ENCODE results near the gene SDHAF2.
"Not testable (repeated sequence)": the region's sequence is repeated elsewhere in the genome, so short reads cannot be mapped to it uniquely, and the experiment has no call there.

Gene SDHAF2

DNA sequence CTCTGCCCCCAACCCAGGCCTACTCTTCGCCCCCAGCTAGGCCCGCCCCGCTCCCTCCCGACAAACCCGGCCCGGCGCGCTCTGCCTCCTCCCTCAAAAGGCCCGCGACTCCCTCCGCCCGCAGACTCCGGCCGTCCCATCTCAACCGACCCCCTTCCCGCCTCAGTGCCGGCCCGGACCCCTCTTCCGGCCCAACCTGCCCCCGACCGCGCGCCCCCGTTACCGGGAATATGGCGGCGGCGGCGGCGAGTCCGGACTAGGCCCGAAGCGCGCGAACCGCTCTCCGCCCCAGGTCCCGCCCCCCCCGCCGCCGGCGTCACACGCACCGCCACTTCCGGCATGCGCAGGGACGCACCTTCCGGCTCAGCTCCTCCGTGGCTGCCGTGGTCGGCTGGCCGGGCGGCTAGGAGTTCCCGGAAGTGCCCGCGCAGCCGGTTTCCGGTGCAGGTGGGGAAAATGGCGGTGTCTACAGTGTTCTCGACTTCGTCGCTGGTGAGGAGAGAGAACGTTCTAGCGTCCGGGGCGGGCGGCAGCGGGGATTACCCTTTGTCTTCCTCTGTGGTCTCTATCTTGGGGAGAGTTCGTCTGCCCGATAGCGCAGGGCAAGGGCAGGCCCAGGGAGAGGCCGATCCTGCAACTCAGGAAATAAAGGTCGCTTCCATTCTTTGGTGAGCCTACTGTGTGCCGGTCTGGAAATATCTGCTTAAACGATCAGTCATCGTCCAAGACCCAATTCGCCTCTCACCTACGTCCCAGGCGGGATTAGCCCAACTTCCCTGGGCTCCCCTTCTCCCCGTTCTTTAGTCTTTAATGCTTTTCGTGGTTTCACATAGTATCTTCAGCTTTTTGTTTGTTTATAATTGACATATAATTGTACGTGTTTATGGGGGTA lies at the start of gene SDHAF2, which contains the start of gene CPSF7:
TSS of gene SDHAF2 (plus strand) at position 434 of the 892 bp plus-strand sequence. CDS start at position 457, 23 bp downstream.
TSS of gene CPSF7 (minus strand) at position 285 of the 892 bp plus-strand sequence. CDS start 740 bp downstream, outside the sequence.
- peak within 1 kb of the TSS; percentile 99 for H3K4me3 ChIP-seq (ENCODE audit: low read depth, low read length)
- DNase-seq (ENCODE audit: low read depth, low spot score): peak; percentile 97
- TF ChIP-seq, protein P1, sequence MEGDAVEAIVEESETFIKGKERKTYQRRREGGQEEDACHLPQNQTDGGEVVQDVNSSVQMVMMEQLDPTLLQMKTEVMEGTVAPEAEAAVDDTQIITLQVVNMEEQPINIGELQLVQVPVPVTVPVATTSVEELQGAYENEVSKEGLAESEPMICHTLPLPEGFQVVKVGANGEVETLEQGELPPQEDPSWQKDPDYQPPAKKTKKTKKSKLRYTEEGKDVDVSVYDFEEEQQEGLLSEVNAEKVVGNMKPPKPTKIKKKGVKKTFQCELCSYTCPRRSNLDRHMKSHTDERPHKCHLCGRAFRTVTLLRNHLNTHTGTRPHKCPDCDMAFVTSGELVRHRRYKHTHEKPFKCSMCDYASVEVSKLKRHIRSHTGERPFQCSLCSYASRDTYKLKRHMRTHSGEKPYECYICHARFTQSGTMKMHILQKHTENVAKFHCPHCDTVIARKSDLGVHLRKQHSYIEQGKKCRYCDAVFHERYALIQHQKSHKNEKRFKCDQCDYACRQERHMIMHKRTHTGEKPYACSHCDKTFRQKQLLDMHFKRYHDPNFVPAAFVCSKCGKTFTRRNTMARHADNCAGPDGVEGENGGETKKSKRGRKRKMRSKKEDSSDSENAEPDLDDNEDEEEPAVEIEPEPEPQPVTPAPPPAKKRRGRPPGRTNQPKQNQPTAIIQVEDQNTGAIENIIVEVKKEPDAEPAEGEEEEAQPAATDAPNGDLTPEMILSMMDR (IDR thresholded peaks at IDR 0.05; ENCODE audit: low read depth, low read length): no peak
- in situ Hi-C loops (cut with HindIII; ENCODE audit: low sequenced_read_pairs): no loop called here

GRCh38 chr11:61380884-61381283 lies 49.0 kb upstream of the SDHAF2 start:
- in situ Hi-C loops (cut with HindIII; ENCODE audit: low sequenced_read_pairs): no loop called here
- no peak for DNase-seq (ENCODE audit: low read depth, low spot score)
- TF ChIP-seq, protein P1 (IDR thresholded peaks at IDR 0.05; ENCODE audit: low read depth, low read length): no peak
- H3K4me3 ChIP-seq (ENCODE audit: low read depth, low read length): no peak overlapping the region

- in situ Hi-C loops (cut with HindIII; ENCODE audit: low sequenced_read_pairs); DNase-seq (ENCODE audit: low read depth, low spot score); H3K4me3 ChIP-seq (ENCODE audit: low read depth, low read length): not testable (repeated sequence)
These were observed 46.1 kb upstream of the SDHAF2 start for GRCh38 chr11:61383859-61384258.

- TF ChIP-seq, protein P1 (IDR thresholded peaks at IDR 0.05; ENCODE audit: low read depth, low read length): peak; percentile 36
- in situ Hi-C loops (cut with HindIII; ENCODE audit: low sequenced_read_pairs): no loop called here
These were observed 45.4 kb upstream of the SDHAF2 start for GRCh38 chr11:61384271-61385242.

GRCh38 chr11:61390161-61390560 lies 39.8 kb upstream of the SDHAF2 start:
- TF ChIP-seq, protein P1 (IDR thresholded peaks at IDR 0.05; ENCODE audit: low read depth, low read length): no peak
- in situ Hi-C loops (cut with HindIII; ENCODE audit: low sequenced_read_pairs): no loop called here
- no peak overlapping the region for H3K4me3 ChIP-seq (ENCODE audit: low read depth, low read length)
- no peak for DNase-seq (ENCODE audit: low read depth, low spot score)

More at GRCh38 chr11:61384271-61385242, 45.4 kb upstream of the SDHAF2 start:
- DNase-seq (ENCODE audit: low read depth, low spot score): no peak
- no peak overlapping the region for H3K4me3 ChIP-seq (ENCODE audit: low read depth, low read length)

DNA sequence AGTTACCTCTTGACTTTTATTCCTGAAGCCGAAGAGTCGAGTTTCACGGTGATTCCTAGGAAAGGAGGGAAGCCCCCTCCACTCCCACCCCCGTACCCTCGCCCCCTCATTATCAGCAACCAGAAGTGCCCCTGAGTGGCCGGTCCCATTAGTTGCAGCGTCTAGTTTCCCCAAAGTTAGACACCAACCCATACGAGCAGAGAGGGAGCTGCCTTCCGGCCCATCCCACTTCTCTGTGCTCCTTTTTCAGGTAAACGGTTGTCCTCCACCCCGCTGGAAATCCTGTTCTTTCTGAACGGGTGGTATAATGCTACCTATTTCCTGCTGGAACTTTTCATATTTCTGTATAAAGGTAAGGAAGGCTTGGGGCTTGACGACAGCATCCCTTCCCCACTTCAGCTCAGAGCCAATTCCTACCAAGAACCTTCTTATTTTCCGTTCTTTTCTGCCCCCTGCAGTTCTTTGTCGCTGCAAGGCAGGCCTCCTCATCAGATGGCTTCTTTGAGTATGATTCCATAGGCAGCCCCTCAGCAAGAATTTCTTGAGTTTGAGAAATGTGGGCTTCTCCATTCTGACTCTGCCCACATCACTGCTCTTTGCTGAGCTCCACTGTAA lies 36.8 kb upstream of the SDHAF2 start:
- no peak for DNase-seq (ENCODE audit: low read depth, low spot score)
- peak overlapping the region; percentile 70 for H3K4me3 ChIP-seq (ENCODE audit: low read depth, low read length)
- TF ChIP-seq, protein P1 (IDR thresholded peaks at IDR 0.05; ENCODE audit: low read depth, low read length): peak; percentile 27
- in situ Hi-C loops (cut with HindIII; ENCODE audit: low sequenced_read_pairs): no loop called here

Measured in astrocyte of the spinal cord (primary cell).